Liver (tissue), 9 donors: ENCODE data around the gene IMMP1L. TPM values are rescaled to one million over a fixed set of nuclear protein-coding genes. Genes with fewer than 3 reads are reported as not detected.

Experiments used
- DNase-seq: peaks from one replicate; pipeline ENCODE4 v3.0.0-alpha.2; 2017; ENCODE audit warnings: low spot score
- H3K27ac ChIP-seq, 2 donors: one replicate each; pipeline ENCODE4 v1.7.0; 2013; ENCODE audit warnings: inconsistent platforms in 2 of 2, low read length in 2 of 2, control low read depth in 1 of 2, low read depth in 1 of 2, mild to moderate bottlenecking in 1 of 2
- H3K27me3 ChIP-seq, 4 donors: one replicate each; pipeline versions ENCODE4 v1.6.1 to v1.7.0; 2013; ENCODE audit warnings: low read length in 3 of 4, inconsistent platforms in 1 of 4, mild to moderate bottlenecking in 1 of 4, moderate library complexity in 1 of 4; ENCODE audit not compliant: control insufficient read depth in 4 of 4, insufficient read depth in 4 of 4
- H3K36me3 ChIP-seq, 4 donors: one replicate each; pipeline versions ENCODE4 v1.6.1 to v1.7.0; 2013; ENCODE audit warnings: low read length in 3 of 4, mild to moderate bottlenecking in 3 of 4, low read depth in 1 of 4, moderate library complexity in 1 of 4; ENCODE audit not compliant: control insufficient read depth in 4 of 4, insufficient read depth in 3 of 4
- H3K4me1 ChIP-seq, 4 donors: one replicate each; pipeline versions ENCODE4 v1.6.1 to v1.7.0; 2013; ENCODE audit warnings: low read length in 3 of 4, mild to moderate bottlenecking in 3 of 4, moderate library complexity in 1 of 4; ENCODE audit not compliant: control insufficient read depth in 4 of 4, insufficient read depth in 4 of 4
- H3K4me3 ChIP-seq, 3 donors: one replicate each; pipeline versions ENCODE4 v1.6.1 to v1.7.0; 2013; ENCODE audit warnings: low read length in 3 of 3, control low read depth in 1 of 3, low read depth in 1 of 3, mild to moderate bottlenecking in 1 of 3
- H3K9ac ChIP-seq, 2 donors: one replicate each; pipeline ENCODE4 v1.7.0; 2013; ENCODE audit warnings: low read length in 2 of 2, mild to moderate bottlenecking in 2 of 2, moderate library complexity in 2 of 2, control low read depth in 1 of 2, low read depth in 1 of 2
- H3K9me3 ChIP-seq, 4 donors: one replicate each; pipeline versions ENCODE4 v1.6.1 to v1.7.0; 2013; ENCODE audit warnings: low read length in 3 of 4; ENCODE audit not compliant: control insufficient read depth in 4 of 4
- CTCF ChIP-seq: fragments of 150-350 bp; IDR thresholded peaks from 2 replicates; pipeline ENCODE4 v1.5.1; 2017; ENCODE audit warnings: improper control_type of control experiment, low read depth, low read length; ENCODE audit not compliant: missing input control
- EGR1 ChIP-seq, 2 donors: IDR thresholded peaks; 2 replicates each; pipeline ENCODE4 v1.6.1; 2016 to 2018; ENCODE audit warnings: antibody characterized with exemption in 2 of 2, low read depth in 2 of 2
- FOXA1 ChIP-seq: IDR thresholded peaks from 2 replicates; pipeline ENCODE4 v1.6.1; 2016; ENCODE audit warnings: antibody characterized with exemption
- FOXA2 ChIP-seq: IDR thresholded peaks from 2 replicates; pipeline ENCODE4 v1.6.1; 2016; ENCODE audit warnings: antibody characterized with exemption
- GABPA ChIP-seq, 2 donors: IDR thresholded peaks in 1 of 2; conservative IDR thresholded peaks in 1 of 2; 2 replicates each; pipeline ENCODE4 v1.6.1; 2016; ENCODE audit warnings: antibody characterized with exemption in 2 of 2, mild to moderate bottlenecking in 1 of 2, moderate library complexity in 1 of 2
- HNF4A ChIP-seq, 2 donors: conservative IDR thresholded peaks; 2 replicates each; pipeline ENCODE4 v1.6.1; 2016; ENCODE audit warnings: antibody characterized with exemption in 2 of 2, mild to moderate bottlenecking in 2 of 2
- HNF4G ChIP-seq: IDR thresholded peaks from 2 replicates; pipeline ENCODE4 v1.6.1; 2016; ENCODE audit warnings: antibody characterized with exemption
- JUND ChIP-seq, 2 donors: IDR thresholded peaks; 2 replicates each; pipeline ENCODE4 v1.6.1; 2016; ENCODE audit warnings: antibody characterized with exemption in 2 of 2
- NR2F2 ChIP-seq: IDR thresholded peaks from 2 replicates; pipeline ENCODE4 v1.6.1; 2016; ENCODE audit warnings: antibody characterized with exemption
- RAD21 ChIP-seq, 2 donors: IDR thresholded peaks; 2 replicates each; pipeline ENCODE4 v1.6.1; 2016; ENCODE audit warnings: antibody characterized with exemption in 2 of 2, mild to moderate bottlenecking in 2 of 2
- REST ChIP-seq: IDR thresholded peaks from 2 replicates; pipeline ENCODE4 v1.6.1; 2016; ENCODE audit warnings: antibody characterized with exemption, mild to moderate bottlenecking
- RXRA ChIP-seq, 2 donors: IDR thresholded peaks; 2 replicates each; pipeline ENCODE4 v1.6.1; 2017 to 2018; ENCODE audit warnings: antibody characterized with exemption in 2 of 2, mild to moderate bottlenecking in 1 of 2
- SP1 ChIP-seq: IDR thresholded peaks from 2 replicates; pipeline ENCODE4 v1.6.1; 2018; ENCODE audit warnings: antibody characterized with exemption, mild to moderate bottlenecking
- TAF1 ChIP-seq: conservative IDR thresholded peaks from 2 replicates; pipeline ENCODE4 v1.6.1; 2016; ENCODE audit warnings: antibody characterized with exemption, mild to moderate bottlenecking
- YY1 ChIP-seq: IDR thresholded peaks from 2 replicates; pipeline ENCODE4 v1.6.1; 2016; ENCODE audit warnings: antibody characterized with exemption, mild to moderate bottlenecking
- WGBS: extraction: QIAGEN DNeasy Blood & Tissue Kit; methylation state at CpG from one replicate; pipeline ENCODE4 v1.1.7; 2013; 5-methylcytosine and 5-hydroxymethylcytosine counted together
- polyA plus RNA-seq, 2 donors: library from polyadenylated mRNA; stranded (reverse) in 1 of 2; unstranded in 1 of 2; fragments of 200-250 nt in 1 of 2; fragments of >200 nt in 1 of 2; fragmentation: Nextera tagmentation in 1 of 2; extraction: Ambion mirVana in 1 of 2; gene quantifications; one replicate each; pipeline versions ENCODE4 v1.2.1 to v1.2.3, GENCODE V29; 2013 to 2015
- total RNA-seq, 2 donors: library from RNA; depleted of rRNA; stranded (reverse); fragments of >200 nt; gene quantifications; one replicate each; pipeline ENCODE4 v1.2.3, GENCODE V29; 2014
- donor health status: healthy.
- donor health status: healthy.
- donor health status: healthy.
- donor health status: healthy.
- donor health status: healthy.

Gene IMMP1L
- total and polyA plus RNA-seq, 4 donors, result 8.2 to 28.1 (median 15.2) TPM

GRCh38 chr11:31421820-31422219 is 87.6 kb downstream of the IMMP1L start (continued):
- TF ChIP-seq RAD21 (IDR thresholded peaks at IDR 0.05) (no peak), NR2F2 (no peak), FOXA2 (no peak)

- no peaks in the 10 kb centered on the region for H3K9me3 ChIP-seq
- H3K4me1 ChIP-seq, result no peaks in the 10 kb centered on the region
- H3K27ac ChIP-seq, result no peak overlapping the region
- TF ChIP-seq JUND (IDR thresholded peaks at IDR 0.05) (no peak), RXRA (IDR thresholded peaks at IDR 0.05) (no peak), REST (no peak), CTCF (no peak), SP1 (no peak), FOXA2 (no peak), GABPA (IDR thresholded peaks at IDR 0.05 in 1 of 2, conservative IDR thresholded peaks at IDR 0.05 in 1 of 2) (no peak), HNF4G (no peak), HNF4A (conservative IDR thresholded peaks at IDR 0.05) (no peak), FOXA1 (no peak), TAF1 (no peak), RAD21 (IDR thresholded peaks at IDR 0.05) (no peak), EGR1 (IDR thresholded peaks at IDR 0.05; ENCODE audit: low read depth in 2 of 2) (no peak), YY1 (no peak)
- H3K4me3 ChIP-seq, result no peak overlapping the region
- H3K9ac ChIP-seq, result no peak overlapping the region
- WGBS, result 88% methylated on average over 1 of the region's 1 CpG
- H3K36me3 ChIP-seq, result peaks cover 0 to 1% (median 0%) of the 10 kb centered on the region in 4 donors
- no peak for DNase-seq
- no peaks in the 10 kb centered on the region for H3K27me3 ChIP-seq
These were observed 89.8 kb downstream of the IMMP1L start for GRCh38 chr11:31419669-31420068.

GRCh38 chr11:31419138-31419537 is 90.3 kb downstream of the IMMP1L start:
- H3K27me3 ChIP-seq, result no peaks in the 10 kb centered on the region
- TF ChIP-seq TAF1 (no peak), FOXA1 (no peak), JUND (IDR thresholded peaks at IDR 0.05) (no peak), RAD21 (IDR thresholded peaks at IDR 0.05) (no peak), YY1 (no peak), SP1 (no peak)
- peaks cover 0 to 1% (median 0%) of the 10 kb centered on the region in 4 donors for H3K36me3 ChIP-seq
- no peaks in the 10 kb centered on the region for H3K4me1 ChIP-seq
- H3K27ac ChIP-seq, result no peak overlapping the region
- 93% methylated on average over 3 of the region's 3 CpGs for WGBS
- no peak overlapping the region for H3K9ac ChIP-seq
- no peaks in the 10 kb centered on the region for H3K9me3 ChIP-seq
- no peak overlapping the region for H3K4me3 ChIP-seq
- DNase-seq, result no peak
